ENCODE data around the gene KRT31.
"Not testable (repeated sequence)": the region's sequence is repeated elsewhere in the genome, so short reads cannot be mapped to it uniquely, and the experiment has no call there.

The KRT31 gene

GRCh38 chr17:41383690-41384089, 13.7 kb downstream of the KRT31 start:
- no peak for DNase-seq

- no peak for DNase-seq
Measured at GRCh38 chr17:41382394-41382793, 15.0 kb downstream of the KRT31 start.

- not testable (repeated sequence) for DNase-seq
Measured at GRCh38 chr17:41381943-41382342, 15.5 kb downstream of the KRT31 start, which contains the start of gene KRT34. Gene KRT34, minus strand, starts transcription at chr17:41382306. Its CDS starts 60 bp downstream, at chr17:41382246.

- not testable (repeated sequence) for DNase-seq
Measured at GRCh38 chr17:41380091-41380490, 17.3 kb downstream of the KRT31 start.

- DNase-seq: no peak
Measured at GRCh38 chr17:41377546-41377945, 19.9 kb downstream of the KRT31 start.

- no peak for DNase-seq
Measured at GRCh38 chr17:41369713-41370112, 27.7 kb downstream of the KRT31 start, which contains the start of gene KRT33B. Gene KRT33B, minus strand, starts transcription at chr17:41369813. Its CDS starts 63 bp downstream, at chr17:41369750.

GRCh38 chr17:41369023-41369422, 28.4 kb downstream of the KRT31 start:
- no peak for DNase-seq

GRCh38 chr17:41367426-41368075, 29.9 kb downstream of the KRT31 start:
- no peak for DNase-seq

- DNase-seq: no peak
Measured at GRCh38 chr17:41366070-41366469, 31.3 kb downstream of the KRT31 start.

GRCh38 chr17:41363881-41364280, 33.5 kb downstream of the KRT31 start:
- DNase-seq: no peak

- no peak for DNase-seq
Measured at GRCh38 chr17:41360296-41360995, 37.0 kb downstream of the KRT31 start.

- DNase-seq: no peak
Measured at GRCh38 chr17:41354536-41354935, 42.9 kb downstream of the KRT31 start.

GRCh38 chr17:41352597-41353366, 44.6 kb downstream of the KRT31 start:
- no peak for DNase-seq

- no peak for DNase-seq
Measured at GRCh38 chr17:41351177-41351576, 46.2 kb downstream of the KRT31 start.

- DNase-seq: not testable (repeated sequence)
Measured at GRCh38 chr17:41350381-41350878, 47.0 kb downstream of the KRT31 start, which contains the start of gene KRT33A. Gene KRT33A, minus strand, starts transcription at chr17:41350828. Its CDS starts 61 bp downstream, at chr17:41350767.

- DNase-seq: no peak
Measured at GRCh38 chr17:41347869-41348760, 49.3 kb downstream of the KRT31 start.

- not testable (repeated sequence) for DNase-seq
Measured at GRCh38 chr17:41346421-41346820, 51.0 kb downstream of the KRT31 start.

- no peak for DNase-seq
Measured at GRCh38 chr17:41345992-41346391, 51.4 kb downstream of the KRT31 start.
